Epidermal melanocyte (primary cell): Measurements from ENCODE around the gene HELZ.
"Not testable (repeated sequence)": the region's sequence is repeated elsewhere in the genome, so short reads cannot be mapped to it uniquely, and the experiment has no call there.

Experiments
- DNase-seq: peaks from one replicate; pipeline ENCODE4 v3.0.0; 2011; ENCODE audit warnings: low spot score; ENCODE audit not compliant: insufficient read length

The HELZ gene

DNA sequence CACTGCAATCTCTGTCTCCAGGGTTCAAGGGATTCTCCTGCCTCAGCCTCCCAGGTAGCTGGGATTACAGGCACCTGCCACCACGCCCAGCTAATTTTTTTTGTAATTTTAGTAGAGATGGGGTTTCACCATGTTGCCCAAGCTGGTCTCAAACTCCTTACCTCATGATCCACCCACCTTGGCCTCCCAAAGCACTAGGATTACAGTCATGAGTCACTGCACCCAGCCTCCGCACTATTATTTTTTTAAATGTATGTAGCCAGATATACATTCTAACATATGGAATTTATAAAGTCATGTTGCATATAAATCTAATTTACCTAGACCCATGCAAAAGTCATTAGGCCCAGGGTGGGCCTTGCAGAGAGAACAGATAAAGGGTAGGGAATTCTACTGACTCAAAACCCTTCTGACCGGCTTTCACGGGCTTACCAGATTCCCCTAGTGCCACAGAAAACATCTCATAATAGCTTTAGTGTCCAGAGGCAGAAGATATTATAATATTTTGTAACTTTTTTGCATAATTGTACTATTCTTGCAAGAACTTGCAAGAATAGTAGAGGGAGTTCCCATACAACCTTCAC, 20.5 kb upstream of the HELZ start:
- no peak for DNase-seq

- no peak for DNase-seq
Observed at GRCh38 chr17:67262435-67263117, 17.6 kb upstream of the HELZ start.

DNA sequence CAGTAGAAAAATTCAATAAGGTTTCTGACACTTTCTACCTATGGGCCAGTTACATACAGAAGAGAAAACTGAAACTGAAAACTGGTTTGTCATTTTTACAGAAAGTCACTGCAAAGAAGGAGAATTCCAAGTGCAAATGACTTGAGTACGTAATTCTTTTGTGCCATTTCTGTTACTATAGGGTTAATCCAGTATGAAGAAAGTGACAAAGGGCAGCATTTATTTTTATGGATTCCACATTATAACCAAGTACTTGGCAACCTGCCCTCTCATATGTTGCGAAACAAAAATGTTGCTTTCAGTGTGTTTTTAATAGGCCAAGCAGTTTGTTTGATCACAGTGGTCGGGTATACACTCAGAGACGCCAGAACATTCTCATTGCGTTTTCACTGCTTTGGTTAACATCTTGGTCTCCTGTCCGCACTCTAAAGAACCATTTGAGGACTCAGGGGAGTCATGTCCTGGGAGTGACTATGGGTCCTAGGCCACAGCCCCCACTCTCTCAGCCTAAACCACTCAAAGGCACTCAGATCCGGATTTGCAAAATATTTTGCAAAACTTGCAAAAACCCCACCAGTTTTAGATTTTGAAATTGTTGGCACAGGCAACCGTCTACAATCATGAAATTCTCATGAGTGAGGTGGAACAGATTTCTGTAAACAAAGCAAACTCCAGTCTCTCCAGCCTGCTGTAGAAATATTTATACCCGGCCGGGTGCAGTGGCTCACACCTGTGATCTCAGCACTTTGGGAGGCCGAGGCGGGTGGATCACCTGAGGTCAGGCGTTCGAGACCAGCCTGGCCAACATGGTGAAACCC, 15.4 kb upstream of the HELZ start:
- peak; percentile 31 for DNase-seq

- no peak for DNase-seq
Observed at GRCh38 chr17:67258821-67259468, 13.9 kb upstream of the HELZ start.

- DNase-seq, result no peak
Observed at GRCh38 chr17:67256075-67256732, 11.2 kb upstream of the HELZ start.

DNA sequence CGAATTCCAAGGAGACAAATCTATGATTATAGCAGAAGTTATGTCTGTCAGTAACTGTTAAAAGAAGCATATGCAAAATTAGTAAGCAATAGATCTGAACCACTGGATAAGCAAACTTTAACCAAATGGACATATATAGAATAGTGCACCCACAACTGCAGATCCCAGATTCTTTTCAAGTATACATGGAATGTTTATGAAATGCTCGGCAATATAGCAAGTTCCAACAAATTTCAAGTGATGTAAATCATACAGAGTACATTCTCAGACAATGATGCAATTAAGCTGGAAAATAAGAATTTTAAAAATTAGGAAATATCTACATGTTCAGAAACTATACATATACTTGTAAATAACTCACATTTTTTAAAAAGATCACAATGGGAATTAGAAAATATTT, 8.4 kb upstream of the HELZ start:
- DNase-seq, result no peak

- DNase-seq, result not testable (repeated sequence)
Observed at GRCh38 chr17:67251586-67251985, 6.6 kb upstream of the HELZ start.

DNA sequence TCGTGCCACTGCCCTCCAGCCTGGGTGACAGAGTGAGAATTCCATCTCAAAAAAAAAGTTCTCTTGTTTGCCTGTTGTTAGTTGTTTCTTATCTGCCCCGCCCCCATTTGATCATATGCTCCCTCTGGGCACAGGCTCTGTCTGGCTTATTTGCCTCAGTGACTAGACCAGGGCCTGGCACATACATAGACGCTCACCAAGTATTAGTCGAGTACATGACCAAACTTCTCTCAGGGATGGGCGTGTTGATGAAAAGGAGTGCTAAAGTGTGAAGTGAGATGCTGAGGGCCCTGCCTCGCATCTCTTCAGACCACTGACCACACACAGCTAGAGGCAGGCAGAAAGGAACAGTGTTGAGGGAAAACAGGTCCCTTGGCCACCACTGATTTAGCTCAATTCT, 3.3 kb upstream of the HELZ start:
- no peak for DNase-seq

DNA sequence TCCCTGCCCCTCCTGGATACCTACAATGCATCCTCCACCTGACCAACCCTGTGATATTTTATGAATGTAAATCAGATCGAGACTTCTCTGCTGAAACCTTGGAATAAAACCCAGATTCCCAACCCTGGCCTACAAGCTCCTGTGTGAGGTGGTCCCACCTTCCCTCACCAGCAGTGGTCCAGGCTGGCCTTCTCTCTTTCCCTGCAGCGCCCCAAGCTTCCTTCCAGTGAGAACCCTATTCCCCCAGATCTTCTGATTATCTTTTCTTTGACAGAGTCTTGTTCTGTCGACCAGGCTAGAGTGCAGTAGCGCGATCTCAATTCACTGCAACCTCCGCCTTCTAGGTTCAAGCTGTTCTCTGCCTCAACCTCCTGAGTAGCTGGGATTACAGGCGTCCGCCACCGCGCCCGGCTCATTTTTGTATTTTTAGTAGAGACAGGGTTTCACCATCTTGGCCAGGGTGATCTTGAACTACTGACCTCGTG, 2.5 kb upstream of the HELZ start:
- DNase-seq, result no peak

- no peak for DNase-seq
Observed at GRCh38 chr17:67246653-67247415, 1.8 kb upstream of the HELZ start.

DNA sequence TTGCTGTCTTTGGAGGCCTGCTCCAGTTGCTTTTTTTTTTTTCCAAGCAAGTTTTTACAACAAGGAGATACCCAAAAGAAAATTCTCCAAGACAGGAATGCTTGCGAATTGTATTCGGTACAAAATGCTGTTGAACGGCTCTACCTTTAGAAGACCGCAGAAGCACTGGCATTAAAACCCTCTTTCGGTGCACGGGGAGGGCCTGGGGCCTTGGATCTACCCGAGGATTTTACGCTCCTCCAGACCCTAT, 1.3 kb upstream of the HELZ start:
- no peak for DNase-seq

- no peak for DNase-seq
Observed at GRCh38 chr17:67245694-67246402, 852 bp upstream of the HELZ start.

DNA sequence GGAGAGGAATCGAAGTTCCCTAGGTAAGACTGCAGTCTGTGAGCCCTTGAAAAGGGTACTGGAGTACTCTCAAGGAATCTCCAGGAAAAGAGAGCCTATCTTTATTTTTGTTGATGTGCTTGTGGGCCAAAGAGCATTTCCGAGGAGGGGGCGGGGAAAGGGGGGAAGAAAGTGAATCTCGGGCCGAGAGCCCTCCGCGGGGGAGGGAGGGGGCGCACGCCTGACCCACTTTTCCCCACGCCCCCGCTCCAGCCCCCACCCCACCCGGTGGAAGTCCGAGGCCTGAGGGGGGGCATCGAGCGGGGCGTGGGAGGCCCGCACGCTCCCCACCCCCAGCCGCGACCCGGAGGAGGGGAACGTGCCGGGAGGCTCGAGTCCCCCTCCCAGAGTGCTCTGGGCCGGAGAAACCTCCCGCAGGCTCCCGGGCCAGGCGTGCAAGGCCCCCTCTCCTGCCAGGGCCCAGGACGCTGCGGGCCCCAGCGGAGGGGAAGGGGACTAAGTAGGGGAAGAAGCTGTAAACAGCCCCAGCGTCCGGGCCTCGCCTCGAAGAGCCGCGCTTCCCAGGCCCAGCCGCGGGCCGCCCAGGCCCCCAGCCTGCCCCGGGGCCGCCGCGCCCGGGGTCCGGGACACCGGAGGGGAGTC, 444 bp downstream of the HELZ start:
- DNase-seq, result no peak

- DNase-seq, result no peak
Observed at GRCh38 chr17:67243284-67243683, 1.7 kb downstream of the HELZ start.

- DNase-seq, result no peak
Observed at GRCh38 chr17:67241719-67242341, 3.2 kb downstream of the HELZ start.

- no peak for DNase-seq
Observed at GRCh38 chr17:67239597-67239996, 5.4 kb downstream of the HELZ start.

GRCh38 chr17:67238991-67239390, 6.0 kb downstream of the HELZ start:
- no peak for DNase-seq

- DNase-seq, result no peak
Observed at GRCh38 chr17:67232441-67232840, 12.6 kb downstream of the HELZ start.
